Measurements from ENCODE around the gene LRRC8A. TPM values are rescaled to one million over a fixed set of nuclear protein-coding genes. Genes with fewer than 3 reads are reported as not detected.

LRRC8A gene
- total and polyA plus RNA-seq, 2 of the 4 experiments (the other 2 are of a cell fraction) = 42.8 to 60.9 TPM

- no CpG with 5 or more reads among the region's 7 CpGs for WGBS, 2 experiments (ENCODE audit: extremely low coverage in 2 of 2, insufficient read length in 1 of 2)
Measured at GRCh38 chr9:128905964-128906363, 24.0 kb downstream of the LRRC8A start.

More at GRCh38 chr9:128905964-128906363, 24.0 kb downstream of the LRRC8A start:
- Histone ChIP-seq H3K9me1 (ENCODE audit: insufficient read depth, low read length) (peaks cover 7% of the 10 kb centered on the region), H3K9ac (ENCODE audit: low read depth, low read length) (no peak overlapping the region), H3K4me2 (ENCODE audit: low read depth, low read length) (no peak overlapping the region), H3K79me1 (ENCODE audit: low read depth in 1 of 2, low read length in 2 of 2) (peaks cover 29 to 84% of the 10 kb centered on the region in 2 experiments; a peak in 3 of 4 replicates), H3K27me3 (ENCODE audit: control insufficient read depth, insufficient read depth, low read length) (no peaks in the 10 kb centered on the region), H2BK20ac (ENCODE audit: low read depth, low read length) (no peak overlapping the region), H2BK5ac (ENCODE audit: low read depth, low read length, poor library complexity, severe bottlenecking) (no peak overlapping the region), H3K27ac (ENCODE audit: insufficient read depth, low read length) (no peak overlapping the region), H4K8ac (ENCODE audit: low read depth in 2 of 2, low read length in 2 of 2) (no peak overlapping the region), H4K20me1 (ENCODE audit: insufficient read depth, low read length) (peaks cover 9% of the 10 kb centered on the region), H2AK9ac (replicated peaks; ENCODE audit: low read depth, low read length, poor library complexity) (no peak overlapping the region), H3K9me3 (ENCODE audit: control insufficient read depth, insufficient read depth, low read length) (no peaks in the 10 kb centered on the region), H2BK120ac (ENCODE audit: low read depth, low read length) (no peak overlapping the region), H2AFZ (replicated peaks; ENCODE audit: low read length, poor library complexity) (no peak overlapping the region), H3K36me3 (ENCODE audit: control insufficient read depth, insufficient read depth, low read length) (peaks cover 40% of the 10 kb centered on the region), H3K4ac (ENCODE audit: low read depth, low read length) (no peak overlapping the region), H3K14ac (replicated peaks; ENCODE audit: low read depth, low read length) (no peak overlapping the region), H3K56ac (ENCODE audit: extremely low read depth, insufficient read depth, low read length) (no peak overlapping the region), H4K5ac (ENCODE audit: low read depth, low read length) (no peak overlapping the region), H3K23ac (ENCODE audit: low read depth, low read length) (no peak overlapping the region), H3K4me3 (ENCODE audit: insufficient read depth, low read depth, low read length) (no peak overlapping the region), H2AK5ac (ENCODE audit: low read depth, low read length) (no peak overlapping the region), H2BK15ac (ENCODE audit: low read depth, low read length) (no peak overlapping the region), H3K18ac (ENCODE audit: low read depth, low read length) (no peak overlapping the region), H4K91ac (ENCODE audit: insufficient read depth, low read depth, low read length) (no peak overlapping the region), H3K4me1 (ENCODE audit: control insufficient read depth, insufficient read depth, low read length) (peaks cover 8% of the 10 kb centered on the region)
- TF ChIP-seq CTCF (conservative IDR thresholded peaks at IDR 0.05; ENCODE audit: low read depth, low read length) = no peak
- ChIA-PET POLR2A (ENCODE audit: unreplicated experiment) (no interaction called here), CTCF (no interaction called here)
- dilution Hi-C loops (cut with HindIII; ENCODE audit: low sequenced_read_pairs, unreplicated experiment) = no loop called here
- no peak for ATAC-seq (ENCODE audit: low read depth)
- intact Hi-C loops (cut with micrococcal nuclease) = no loop called here
- no TSS peak for BruUV-seq (replicated peaks)
- no peak for DNase-seq
- in situ Hi-C loops (cut with MboI; ENCODE audit: low sequenced_read_pairs) = no loop called here
